ENCODE data around the gene NINJ1.

Gene NINJ1

DNA sequence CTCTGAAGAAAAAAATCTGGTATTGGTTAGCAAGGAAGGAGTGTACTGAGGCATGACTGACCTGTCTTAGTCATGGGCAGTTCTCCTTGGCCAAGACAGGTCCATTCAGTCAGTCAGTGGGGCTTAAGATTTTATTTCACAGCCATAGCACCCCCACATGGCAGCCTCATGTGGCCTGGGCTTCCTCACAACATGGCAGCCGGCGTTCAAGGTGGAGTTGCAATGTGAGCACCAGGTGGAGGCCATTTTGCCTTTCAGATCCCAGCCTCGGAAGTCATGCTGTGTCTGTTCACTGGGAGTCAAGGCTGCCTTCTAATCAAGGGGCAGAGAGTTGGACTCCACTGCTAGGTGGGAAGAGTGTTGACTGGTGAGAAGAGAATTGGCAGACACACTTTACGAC lies 48.4 kb downstream of the NINJ1 start:
- DNase-seq = no peak

DNA sequence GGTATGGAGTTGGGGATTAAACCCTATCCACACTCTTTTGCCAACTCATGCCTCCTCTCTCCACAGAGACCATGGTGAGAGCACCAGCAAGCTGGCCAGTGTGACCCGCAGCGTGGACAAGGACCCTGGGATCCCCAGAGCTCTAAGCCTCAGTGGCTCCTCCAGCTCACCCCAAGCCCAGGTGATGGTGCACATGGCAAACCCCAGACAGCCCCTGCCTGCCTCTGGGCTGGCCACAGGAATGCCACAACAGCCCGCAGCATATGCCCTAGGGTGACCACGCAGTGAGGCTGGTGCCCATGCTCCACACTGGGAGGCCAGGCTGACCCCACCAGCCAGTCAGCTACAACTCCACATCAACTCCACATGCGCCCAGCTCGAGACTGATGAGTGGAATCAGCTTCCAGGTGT lies 49.6 kb downstream of the NINJ1 start:
- DNase-seq = no peak

DNA sequence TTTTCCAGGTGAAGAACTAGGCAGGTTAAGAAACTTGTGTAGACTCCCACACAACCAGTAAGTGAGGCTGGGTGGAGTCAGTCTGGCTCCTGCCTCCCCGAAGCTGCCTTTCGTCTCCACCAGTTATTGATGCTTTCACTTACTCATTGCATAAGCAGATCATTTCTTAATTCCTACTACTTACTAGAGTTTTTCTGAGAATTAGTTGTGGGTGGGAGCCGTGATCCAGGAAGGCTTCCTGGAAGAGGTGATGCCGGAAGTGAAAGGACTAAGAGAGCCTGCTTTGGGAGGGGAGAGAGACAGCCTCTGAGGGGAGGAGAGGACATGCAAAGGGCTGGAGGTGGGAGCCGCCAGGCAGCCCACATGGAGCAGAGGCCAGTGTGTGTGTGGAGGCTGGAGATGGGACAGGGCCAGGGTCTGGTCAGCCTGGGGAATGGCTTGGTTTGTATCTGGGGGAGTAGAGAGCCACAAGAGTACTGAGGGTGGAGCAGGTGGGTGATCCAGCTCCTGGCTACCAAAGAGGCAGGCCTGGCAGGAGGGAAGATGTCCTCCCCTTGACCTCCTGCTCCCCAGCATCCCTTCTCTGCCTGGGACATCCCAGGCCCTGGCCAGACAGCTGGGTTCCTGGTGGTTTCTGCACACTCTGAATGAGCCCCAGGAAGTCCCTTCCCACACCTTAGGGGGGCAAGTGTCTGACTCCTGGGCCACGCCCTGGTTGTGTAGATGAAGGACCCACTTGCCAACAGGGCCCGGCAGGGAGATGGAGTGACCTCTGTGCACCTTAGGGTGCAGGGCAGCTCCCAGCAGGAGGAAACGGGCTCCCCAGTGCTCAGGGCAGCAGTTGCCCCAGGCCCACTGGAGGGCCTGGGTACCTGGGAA lies 50.2 kb downstream of the NINJ1 start:
- no peak for DNase-seq

DNA sequence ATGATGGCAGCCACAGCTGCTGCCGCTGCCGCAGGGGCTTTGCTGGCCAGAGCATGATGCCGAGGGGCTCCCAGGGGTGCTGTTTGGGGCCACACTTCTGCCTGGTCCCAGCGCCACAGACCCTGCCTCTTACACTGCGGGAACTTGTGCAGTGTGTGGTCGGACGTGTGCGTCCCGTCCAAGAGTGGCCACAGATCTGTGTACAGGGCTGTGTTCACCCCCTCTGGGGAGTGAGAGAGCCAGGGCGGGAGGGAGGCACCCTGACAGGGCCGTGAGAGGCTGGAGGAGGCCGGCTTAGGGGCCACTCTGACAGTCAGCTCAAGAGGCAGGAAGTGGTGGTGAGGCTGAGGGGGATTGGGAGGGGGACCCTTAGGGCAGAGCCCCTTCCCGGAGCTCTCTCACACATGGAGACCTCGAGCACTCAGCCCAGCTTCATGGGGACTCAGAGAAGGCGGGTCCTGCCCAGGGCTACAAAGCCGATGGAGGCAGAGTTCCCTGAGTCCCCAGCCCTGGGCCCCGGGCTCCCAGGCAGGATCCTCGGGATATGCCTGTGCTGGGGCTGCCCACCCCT lies 51.1 kb downstream of the NINJ1 start:
- no peak for DNase-seq

DNA sequence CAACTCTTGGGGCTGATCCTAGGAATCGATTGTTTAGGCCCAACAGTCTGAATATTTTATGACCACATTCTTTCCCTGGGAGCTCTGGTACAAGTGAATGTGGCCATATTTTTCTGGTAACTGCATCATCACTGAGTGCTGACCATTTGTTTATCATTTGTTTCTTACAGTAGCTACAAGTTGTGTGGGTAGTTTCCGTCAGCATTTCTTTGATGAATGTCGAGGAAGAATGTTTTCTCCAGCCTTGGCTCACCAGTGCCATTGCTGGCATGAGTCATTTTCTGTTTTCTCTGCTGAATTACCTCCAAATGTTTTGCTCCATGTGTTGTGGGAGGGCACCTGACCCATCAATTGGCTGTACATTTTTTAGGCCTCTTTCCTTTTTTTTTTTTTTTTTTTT lies 52.1 kb downstream of the NINJ1 start:
- no peak for DNase-seq

DNA sequence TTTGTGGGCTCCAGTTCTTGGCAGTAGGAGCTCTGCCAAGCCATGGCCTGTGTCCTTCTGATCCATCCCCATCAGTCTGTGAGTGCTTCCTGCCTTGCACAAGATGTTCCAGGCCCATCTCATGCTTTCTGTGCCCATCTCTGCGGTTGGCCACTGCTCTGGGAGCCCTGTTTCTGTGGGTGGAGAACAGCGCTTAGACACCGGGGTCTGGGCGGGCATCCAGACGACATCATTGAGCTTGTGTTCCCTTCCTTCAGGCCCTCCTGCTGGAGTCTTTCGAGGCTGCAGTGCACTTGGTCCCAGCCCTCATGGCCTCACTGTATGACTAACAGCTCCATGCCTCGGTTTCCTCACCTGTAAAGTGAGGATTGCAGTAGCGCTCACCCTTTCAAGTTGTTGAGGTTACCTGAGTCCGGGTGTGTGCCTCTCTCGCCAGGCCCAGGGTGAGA lies 52.9 kb downstream of the NINJ1 start:
- DNase-seq = no peak

DNA sequence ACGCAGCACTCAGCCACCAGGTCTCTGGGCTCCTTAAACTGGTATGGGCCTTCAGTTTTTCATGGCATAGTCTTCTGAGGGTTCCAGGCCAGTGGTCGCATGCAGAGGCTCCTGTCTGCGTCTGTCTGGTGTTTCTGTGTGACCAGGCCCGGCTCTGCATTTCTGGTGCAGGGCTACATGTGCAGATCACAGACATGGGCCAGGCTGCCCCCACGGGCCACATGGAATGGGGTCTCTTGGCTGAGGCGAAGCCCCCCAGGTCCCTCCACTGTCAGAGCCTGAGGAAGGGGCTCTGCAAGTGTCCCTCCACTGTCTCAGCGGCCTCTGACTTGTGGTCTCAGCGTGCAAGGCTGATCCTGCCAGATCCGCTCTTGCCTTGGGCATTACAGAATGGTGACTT lies 53.6 kb downstream of the NINJ1 start:
- DNase-seq = no peak

DNA sequence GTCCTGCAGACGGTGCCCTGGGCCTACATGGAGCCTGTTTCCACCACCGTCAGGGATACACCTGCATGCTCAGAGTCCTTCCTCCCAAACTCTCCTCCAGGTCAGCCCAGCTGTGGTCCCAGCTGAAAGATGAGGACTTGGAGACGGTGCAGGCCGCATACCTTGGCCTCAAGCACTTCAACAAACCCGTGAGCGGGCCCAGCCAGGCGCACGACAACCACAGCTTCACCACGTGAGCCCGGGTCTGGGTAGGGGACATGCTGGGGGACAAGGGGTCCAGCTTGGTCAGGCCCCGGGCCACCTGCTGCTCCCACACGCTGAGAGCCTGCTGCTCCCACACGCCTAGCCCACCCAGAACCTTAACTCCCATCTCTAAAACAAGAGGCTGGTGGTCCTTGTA lies 54.7 kb downstream of the NINJ1 start:
- no peak for DNase-seq

DNA sequence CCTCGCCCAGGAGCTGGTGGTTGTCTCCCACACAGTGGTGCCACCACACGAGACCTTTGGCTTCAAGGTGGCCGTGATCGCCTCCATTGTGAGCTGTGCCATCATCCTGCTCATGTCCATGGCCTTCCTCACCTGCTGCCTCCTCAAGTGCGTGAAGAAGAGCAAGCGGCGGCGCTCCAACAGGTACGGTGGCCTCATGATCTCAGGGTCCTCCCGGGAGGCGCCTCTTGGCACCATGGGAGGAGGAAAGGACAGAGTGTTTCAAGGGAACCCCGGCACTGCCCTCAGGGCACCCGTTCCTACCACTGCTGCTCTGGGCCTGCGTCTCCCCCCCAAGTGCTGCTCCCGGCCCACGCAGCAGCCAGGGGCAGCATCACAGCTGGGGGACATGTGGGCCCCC lies 56.2 kb downstream of the NINJ1 start:
- DNase-seq = no peak

DNA sequence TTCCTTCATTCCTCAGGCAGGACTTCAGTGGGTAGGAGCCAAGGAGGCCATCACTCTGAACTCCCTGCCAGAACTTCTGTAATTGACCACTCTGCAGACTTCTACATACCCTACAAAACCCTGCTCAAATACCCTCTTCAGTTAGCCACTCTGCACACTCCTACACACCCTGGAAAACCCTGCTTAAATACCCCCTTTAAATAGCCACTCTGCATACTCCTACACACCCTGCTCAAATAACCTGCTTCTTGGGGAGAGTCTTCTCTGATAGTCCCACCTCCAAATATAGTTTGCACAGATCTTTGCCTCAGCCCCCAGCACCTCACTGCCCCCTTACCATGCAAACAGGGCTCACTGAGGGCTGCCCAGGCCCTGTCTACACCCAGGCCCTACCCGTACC lies 56.7 kb downstream of the NINJ1 start:
- DNase-seq = no peak

DNA sequence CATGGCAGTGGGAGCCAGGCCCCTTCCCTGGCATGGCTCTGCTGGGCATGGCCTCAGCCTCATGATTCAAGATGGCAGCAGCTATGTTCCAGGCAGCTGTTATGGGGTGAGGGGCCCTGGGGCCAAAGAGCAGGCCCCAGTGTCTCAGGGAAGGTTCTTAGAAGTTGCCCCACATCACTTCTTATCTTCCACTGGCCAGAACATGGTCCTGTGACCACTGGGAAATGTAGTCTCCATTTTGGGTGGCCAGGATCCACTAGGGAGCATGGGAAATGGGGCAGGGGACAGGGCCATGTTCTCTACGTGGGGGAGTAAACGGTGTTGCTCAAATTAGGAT lies 57.3 kb downstream of the NINJ1 start:
- DNase-seq = no peak

DNA sequence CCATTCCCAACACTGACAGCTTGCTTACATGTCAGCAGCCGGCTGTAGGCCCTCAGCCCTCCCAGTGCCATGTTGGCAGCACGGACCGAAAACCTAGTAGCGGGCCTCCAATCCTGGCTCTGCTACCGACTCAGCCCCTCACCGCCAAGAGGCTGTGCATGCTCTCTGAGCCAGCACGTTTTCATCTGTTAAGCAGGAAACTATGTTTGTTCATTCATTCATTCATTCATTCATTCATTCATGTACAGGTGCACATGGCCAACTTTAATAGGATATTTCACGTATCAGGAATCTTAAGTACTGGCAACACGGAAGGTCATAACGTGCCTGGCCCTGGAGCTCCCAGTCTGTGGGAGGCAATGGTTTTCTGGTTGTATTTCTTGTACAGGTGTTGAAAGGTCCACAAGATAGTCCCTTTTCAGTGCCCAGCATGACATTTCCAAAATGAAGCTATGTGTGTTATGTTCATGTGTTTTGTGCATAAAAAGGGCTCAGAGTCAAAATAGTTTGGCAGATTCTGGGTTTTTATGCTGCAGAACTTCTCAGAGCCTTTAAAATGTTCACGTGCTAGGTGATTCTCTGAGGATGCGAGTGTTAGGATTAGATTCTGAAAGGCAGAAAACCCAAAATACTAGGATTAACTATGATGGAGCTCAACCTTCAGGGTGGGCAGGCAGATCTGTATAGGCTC lies 57.8 kb downstream of the NINJ1 start:
- no peak for DNase-seq

DNA sequence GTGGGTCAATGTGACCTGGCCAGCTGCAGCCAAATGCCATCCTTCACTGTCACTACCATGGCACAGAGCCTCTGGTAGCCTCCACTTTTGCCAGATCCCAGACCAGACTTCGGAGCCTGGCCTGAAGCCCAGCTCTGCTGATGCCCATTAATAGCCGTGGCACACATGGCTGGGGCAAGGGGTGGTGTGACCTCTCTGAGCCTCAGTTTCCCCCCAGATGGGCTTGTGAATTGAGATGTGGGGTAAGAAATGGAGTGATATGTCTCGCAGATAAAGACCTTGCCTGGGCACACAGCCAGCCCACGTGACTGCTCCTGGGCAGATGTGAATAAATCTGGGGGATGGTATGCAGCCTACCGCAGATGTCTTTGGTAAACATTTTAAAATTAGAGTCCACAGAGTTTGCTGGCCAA lies 61.7 kb downstream of the NINJ1 start:
- no peak for DNase-seq
